ENCODE results near the gene RMDN3. TPM values are rescaled to one million over a fixed set of nuclear protein-coding genes. Genes with fewer than 3 reads are reported as not detected.

Gene RMDN3
- 17.4 TPM for polyA plus RNA-seq (2012; ENCODE audit: low read depth, missing spikeins)

- peak; percentile 95 for FAIRE-seq
- peak; percentile 92 for DNase-seq (ENCODE audit: insufficient read length, low spot score)
- TF ChIP-seq PAX5 (IDR thresholded peaks at IDR 0.05; ENCODE audit: insufficient read depth, low read length, severe bottlenecking) (no peak), POLR2AphosphoS5 (IDR thresholded peaks at IDR 0.05; ENCODE audit: low read depth, low read length) (peak; percentile 91), POLR2A (IDR thresholded peaks at IDR 0.05; ENCODE audit: low read depth, low read length) (peak; percentile 93), SPI1 (IDR thresholded peaks at IDR 0.05; ENCODE audit: low read depth, low read length) (no peak), TAF1 (IDR thresholded peaks at IDR 0.05; ENCODE audit: low read depth, low read length) (no peak; the same call in 1 of the 2 replicates), POU2F2 (IDR thresholded peaks at IDR 0.05; ENCODE audit: low read depth, low read length) (no peak)
These were observed at the start of gene RMDN3 for GRCh38 chr15:40754883-40755811. RMDN3 (minus strand) TSS chr15:40755254; CDS start chr15:40754783, 471 bp downstream.

- TF ChIP-seq POLR2A (IDR thresholded peaks at IDR 0.05; ENCODE audit: low read depth, low read length) (no peak), PAX5 (IDR thresholded peaks at IDR 0.05; ENCODE audit: insufficient read depth, low read length, severe bottlenecking) (no peak), POLR2AphosphoS5 (IDR thresholded peaks at IDR 0.05; ENCODE audit: low read depth, low read length) (no peak), POU2F2 (IDR thresholded peaks at IDR 0.05; ENCODE audit: low read depth, low read length) (no peak), TAF1 (IDR thresholded peaks at IDR 0.05; ENCODE audit: low read depth, low read length) (no peak), SPI1 (IDR thresholded peaks at IDR 0.05; ENCODE audit: low read depth, low read length) (no peak)
- DNase-seq (ENCODE audit: insufficient read length, low spot score) (no peak), FAIRE-seq (no peak)
These were observed 48.6 kb upstream of the RMDN3 start for GRCh38 chr15:40803688-40804087.

DNA sequence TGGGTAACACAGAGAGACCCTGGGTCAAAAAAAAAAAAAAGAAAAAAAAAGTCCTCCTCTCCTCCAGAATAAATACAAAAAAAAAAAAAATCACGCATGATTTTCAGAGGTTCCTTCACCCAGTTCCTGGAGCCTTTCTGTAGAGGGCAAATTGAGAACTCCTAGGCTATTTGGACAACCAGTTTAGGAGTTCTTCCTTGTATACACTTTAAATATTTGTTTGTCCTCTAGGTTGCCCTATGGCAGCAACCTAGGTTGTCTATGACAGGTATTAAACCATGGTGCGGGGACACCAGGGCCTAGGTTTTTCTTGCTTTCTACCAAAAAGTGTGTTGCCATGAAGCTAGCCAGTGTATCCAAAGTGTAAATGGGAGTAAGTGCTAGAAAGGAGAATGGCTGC, 48.0 kb upstream of the RMDN3 start:
- FAIRE-seq (no peak), DNase-seq (ENCODE audit: insufficient read length, low spot score) (no peak)
- TF ChIP-seq POLR2AphosphoS5 (IDR thresholded peaks at IDR 0.05; ENCODE audit: low read depth, low read length) (no peak), SPI1 (IDR thresholded peaks at IDR 0.05; ENCODE audit: low read depth, low read length) (no peak)

GRCh38 chr15:40799523-40799922, 44.5 kb upstream of the RMDN3 start:
- FAIRE-seq (no peak), DNase-seq (ENCODE audit: insufficient read length, low spot score) (no peak)
- TF ChIP-seq SPI1 (IDR thresholded peaks at IDR 0.05; ENCODE audit: low read depth, low read length) (no peak), PAX5 (IDR thresholded peaks at IDR 0.05; ENCODE audit: insufficient read depth, low read length, severe bottlenecking) (no peak), TAF1 (IDR thresholded peaks at IDR 0.05; ENCODE audit: low read depth, low read length) (no peak), POLR2A (IDR thresholded peaks at IDR 0.05; ENCODE audit: low read depth, low read length) (no peak), POU2F2 (IDR thresholded peaks at IDR 0.05; ENCODE audit: low read depth, low read length) (no peak), POLR2AphosphoS5 (IDR thresholded peaks at IDR 0.05; ENCODE audit: low read depth, low read length) (no peak)

- no peak for DNase-seq (ENCODE audit: insufficient read length, low spot score)
These were observed 41.5 kb upstream of the RMDN3 start for GRCh38 chr15:40796512-40796911.

DNA sequence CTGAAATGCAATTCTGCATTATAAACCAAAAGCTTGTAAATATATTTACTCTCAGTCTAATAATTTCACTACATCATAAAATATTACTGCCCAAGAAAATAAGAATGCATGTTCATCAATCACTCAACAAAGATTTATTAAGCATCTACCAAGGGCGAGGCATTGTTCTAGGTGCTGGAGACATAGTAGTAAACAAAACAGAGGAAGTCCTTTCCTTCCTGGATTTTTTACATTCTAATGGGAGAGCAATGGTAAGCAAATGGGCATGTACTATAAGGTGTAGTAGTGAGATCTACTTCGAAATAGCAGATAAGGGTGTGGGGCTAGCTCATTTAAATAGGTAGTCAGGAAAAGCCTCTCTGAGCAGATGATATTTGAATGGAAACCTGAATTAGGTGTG, 41.0 kb upstream of the RMDN3 start:
- no peak for TF ChIP-seq PAX5 (IDR thresholded peaks at IDR 0.05; ENCODE audit: insufficient read depth, low read length, severe bottlenecking)
- no peak for TF ChIP-seq POLR2A (IDR thresholded peaks at IDR 0.05; ENCODE audit: low read depth, low read length)
- FAIRE-seq (no peak), DNase-seq (ENCODE audit: insufficient read length, low spot score) (no peak)

More at GRCh38 chr15:40796512-40796911, 41.5 kb upstream of the RMDN3 start:
- TF ChIP-seq POLR2A (IDR thresholded peaks at IDR 0.05; ENCODE audit: low read depth, low read length) (no peak), TAF1 (IDR thresholded peaks at IDR 0.05; ENCODE audit: low read depth, low read length) (no peak), POLR2AphosphoS5 (IDR thresholded peaks at IDR 0.05; ENCODE audit: low read depth, low read length) (no peak), PAX5 (IDR thresholded peaks at IDR 0.05; ENCODE audit: insufficient read depth, low read length, severe bottlenecking) (no peak), POU2F2 (IDR thresholded peaks at IDR 0.05; ENCODE audit: low read depth, low read length) (no peak), SPI1 (IDR thresholded peaks at IDR 0.05; ENCODE audit: low read depth, low read length) (no peak)
- FAIRE-seq, result no peak

DNA sequence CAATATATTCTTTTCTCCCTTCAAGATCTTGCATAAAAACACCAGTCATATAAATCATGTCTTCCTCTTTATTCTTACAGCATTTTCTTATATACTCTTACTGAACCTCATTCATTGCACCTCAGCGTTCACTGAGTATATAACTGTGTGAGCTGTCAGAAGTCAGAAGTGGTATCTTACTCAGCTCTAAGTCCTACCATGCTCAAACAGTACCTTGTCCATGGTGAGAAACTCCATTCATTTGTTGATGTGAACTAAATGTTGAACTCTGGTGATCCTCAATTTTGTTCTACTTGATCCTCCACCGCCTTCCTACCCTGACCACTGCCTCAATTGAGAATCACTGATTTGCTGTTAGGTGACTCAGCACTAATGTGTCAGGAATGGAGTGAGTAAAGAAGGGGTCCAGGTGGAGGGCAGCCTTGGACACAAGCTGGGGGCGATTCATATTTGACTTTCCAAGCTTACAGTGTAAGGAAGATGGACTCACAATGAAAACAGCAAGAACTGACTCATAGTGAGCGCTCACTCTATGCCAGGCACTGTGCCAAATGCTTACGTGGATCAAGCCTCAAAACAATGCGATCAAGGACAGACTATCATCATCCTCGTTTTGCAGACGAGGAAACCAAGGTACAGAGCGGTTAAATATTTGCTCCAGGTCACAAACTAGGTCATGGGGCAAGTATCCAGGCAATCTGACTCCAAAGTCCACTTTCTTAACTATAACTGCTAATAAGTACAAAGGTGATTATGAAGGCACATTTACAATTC, 38.3 kb upstream of the RMDN3 start:
- FAIRE-seq (no peak), DNase-seq (ENCODE audit: insufficient read length, low spot score) (no peak)
- no peak for TF ChIP-seq PAX5 (IDR thresholded peaks at IDR 0.05; ENCODE audit: insufficient read depth, low read length, severe bottlenecking)
- no peak for TF ChIP-seq POLR2A (IDR thresholded peaks at IDR 0.05; ENCODE audit: low read depth, low read length)
- no peak for TF ChIP-seq POLR2AphosphoS5 (IDR thresholded peaks at IDR 0.05; ENCODE audit: low read depth, low read length)
- no peak for TF ChIP-seq TAF1 (IDR thresholded peaks at IDR 0.05; ENCODE audit: low read depth, low read length)

DNA sequence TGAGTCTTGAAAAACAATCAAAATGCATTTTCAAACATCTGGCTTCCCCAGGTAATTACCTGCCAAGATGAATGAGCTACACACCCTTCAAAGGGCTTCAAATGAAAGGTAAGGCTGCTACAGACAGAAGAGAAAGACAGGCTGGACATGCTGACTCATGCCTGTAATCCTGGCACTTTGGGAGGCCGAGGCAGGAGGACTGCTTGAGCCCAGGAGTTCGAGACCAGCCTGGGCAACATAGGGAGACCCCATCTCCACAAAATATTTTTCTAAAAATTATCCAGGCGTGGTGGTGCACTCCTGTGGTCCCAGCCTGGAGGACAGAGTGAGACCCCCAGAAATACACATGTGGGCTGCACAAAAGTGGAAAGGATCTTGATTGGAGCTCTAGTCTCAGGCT, 37.3 kb upstream of the RMDN3 start:
- no peak for TF ChIP-seq POU2F2 (IDR thresholded peaks at IDR 0.05; ENCODE audit: low read depth, low read length)
- no peak for TF ChIP-seq POLR2A (IDR thresholded peaks at IDR 0.05; ENCODE audit: low read depth, low read length)
- no peak for TF ChIP-seq TAF1 (IDR thresholded peaks at IDR 0.05; ENCODE audit: low read depth, low read length)
- TF ChIP-seq SPI1 (IDR thresholded peaks at IDR 0.05; ENCODE audit: low read depth, low read length), result no peak
- no peak for TF ChIP-seq POLR2AphosphoS5 (IDR thresholded peaks at IDR 0.05; ENCODE audit: low read depth, low read length)
- no peak for TF ChIP-seq PAX5 (IDR thresholded peaks at IDR 0.05; ENCODE audit: insufficient read depth, low read length, severe bottlenecking)
- FAIRE-seq, result no peak
- no peak for DNase-seq (ENCODE audit: insufficient read length, low spot score)

GRCh38 chr15:40790718-40791117, 35.7 kb upstream of the RMDN3 start:
- DNase-seq (ENCODE audit: insufficient read length, low spot score), result no peak
- TF ChIP-seq POLR2A (IDR thresholded peaks at IDR 0.05; ENCODE audit: low read depth, low read length) (no peak), POU2F2 (IDR thresholded peaks at IDR 0.05; ENCODE audit: low read depth, low read length) (no peak), PAX5 (IDR thresholded peaks at IDR 0.05; ENCODE audit: insufficient read depth, low read length, severe bottlenecking) (no peak), TAF1 (IDR thresholded peaks at IDR 0.05; ENCODE audit: low read depth, low read length) (no peak), POLR2AphosphoS5 (IDR thresholded peaks at IDR 0.05; ENCODE audit: low read depth, low read length) (no peak), SPI1 (IDR thresholded peaks at IDR 0.05; ENCODE audit: low read depth, low read length) (no peak)
- no peak for FAIRE-seq

All from GM12891 (cell line).